ENCODE data around the gene EPG5.

DNA sequence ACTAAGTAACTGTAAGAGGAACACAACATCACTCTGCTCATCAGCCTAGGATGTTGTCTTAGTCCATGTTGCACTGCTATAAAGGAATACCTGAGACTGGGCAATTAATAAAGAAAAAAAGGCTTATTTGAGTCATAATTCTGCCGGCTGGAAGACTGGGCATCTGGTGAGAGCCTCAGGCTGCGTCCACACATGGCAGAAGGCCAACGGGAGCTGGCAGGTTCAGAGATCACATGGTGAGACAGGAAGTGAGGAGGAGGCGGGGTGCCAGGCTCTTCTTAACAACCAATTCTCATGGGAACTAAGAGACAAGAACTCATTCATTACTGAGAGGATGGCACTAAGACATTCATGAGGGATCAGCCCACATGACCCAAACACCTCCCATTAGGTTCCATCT is 46.8 kb downstream of the EPG5 start:
- TF ChIP-seq ZNF70 (CRISPR knock-in tag; IDR thresholded peaks at IDR 0.05) (no peak), ZFP30 (CRISPR knock-in tag; IDR thresholded peaks at IDR 0.05) (no peak), TCF4 (CRISPR knock-in tag; IDR thresholded peaks at IDR 0.05; ENCODE audit: borderline replicate concordance) (no peak), ZNF565 (CRISPR knock-in tag; conservative IDR thresholded peaks at IDR 0.05; ENCODE audit: low read depth) (no peak), ZNF8 (CRISPR knock-in tag; IDR thresholded peaks at IDR 0.05) (no peak), SNAI2 (CRISPR knock-in tag; IDR thresholded peaks at IDR 0.05) (no peak), RARB (CRISPR knock-in tag; IDR thresholded peaks at IDR 0.05) (no peak), TOX (CRISPR knock-in tag; IDR thresholded peaks at IDR 0.05; ENCODE audit: borderline replicate concordance) (no peak), OSR1 (CRISPR knock-in tag; IDR thresholded peaks at IDR 0.05) (no peak)
- TF ChIP-seq, protein P1, sequence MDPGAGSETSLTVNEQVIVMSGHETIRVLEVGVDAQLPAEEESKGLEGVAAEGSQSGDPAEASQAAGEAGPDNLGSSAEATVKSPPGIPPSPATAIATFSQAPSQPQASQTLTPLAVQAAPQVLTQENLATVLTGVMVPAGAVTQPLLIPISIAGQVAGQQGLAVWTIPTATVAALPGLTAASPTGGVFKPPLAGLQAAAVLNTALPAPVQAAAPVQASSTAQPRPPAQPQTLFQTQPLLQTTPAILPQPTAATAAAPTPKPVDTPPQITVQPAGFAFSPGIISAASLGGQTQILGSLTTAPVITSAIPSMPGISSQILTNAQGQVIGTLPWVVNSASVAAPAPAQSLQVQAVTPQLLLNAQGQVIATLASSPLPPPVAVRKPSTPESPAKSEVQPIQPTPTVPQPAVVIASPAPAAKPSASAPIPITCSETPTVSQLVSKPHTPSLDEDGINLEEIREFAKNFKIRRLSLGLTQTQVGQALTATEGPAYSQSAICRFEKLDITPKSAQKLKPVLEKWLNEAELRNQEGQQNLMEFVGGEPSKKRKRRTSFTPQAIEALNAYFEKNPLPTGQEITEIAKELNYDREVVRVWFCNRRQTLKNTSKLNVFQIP (CRISPR knock-in tag; IDR thresholded peaks at IDR 0.05; ENCODE audit: borderline replicate concordance, low read depth): no peak
- TF ChIP-seq, protein P2, sequence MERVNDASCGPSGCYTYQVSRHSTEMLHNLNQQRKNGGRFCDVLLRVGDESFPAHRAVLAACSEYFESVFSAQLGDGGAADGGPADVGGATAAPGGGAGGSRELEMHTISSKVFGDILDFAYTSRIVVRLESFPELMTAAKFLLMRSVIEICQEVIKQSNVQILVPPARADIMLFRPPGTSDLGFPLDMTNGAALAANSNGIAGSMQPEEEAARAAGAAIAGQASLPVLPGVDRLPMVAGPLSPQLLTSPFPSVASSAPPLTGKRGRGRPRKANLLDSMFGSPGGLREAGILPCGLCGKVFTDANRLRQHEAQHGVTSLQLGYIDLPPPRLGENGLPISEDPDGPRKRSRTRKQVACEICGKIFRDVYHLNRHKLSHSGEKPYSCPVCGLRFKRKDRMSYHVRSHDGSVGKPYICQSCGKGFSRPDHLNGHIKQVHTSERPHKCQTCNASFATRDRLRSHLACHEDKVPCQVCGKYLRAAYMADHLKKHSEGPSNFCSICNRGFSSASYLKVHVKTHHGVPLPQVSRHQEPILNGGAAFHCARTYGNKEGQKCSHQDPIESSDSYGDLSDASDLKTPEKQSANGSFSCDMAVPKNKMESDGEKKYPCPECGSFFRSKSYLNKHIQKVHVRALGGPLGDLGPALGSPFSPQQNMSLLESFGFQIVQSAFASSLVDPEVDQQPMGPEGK (CRISPR knock-in tag; IDR thresholded peaks at IDR 0.05; ENCODE audit: borderline replicate concordance): no peak
- TF ChIP-seq, protein P3, sequence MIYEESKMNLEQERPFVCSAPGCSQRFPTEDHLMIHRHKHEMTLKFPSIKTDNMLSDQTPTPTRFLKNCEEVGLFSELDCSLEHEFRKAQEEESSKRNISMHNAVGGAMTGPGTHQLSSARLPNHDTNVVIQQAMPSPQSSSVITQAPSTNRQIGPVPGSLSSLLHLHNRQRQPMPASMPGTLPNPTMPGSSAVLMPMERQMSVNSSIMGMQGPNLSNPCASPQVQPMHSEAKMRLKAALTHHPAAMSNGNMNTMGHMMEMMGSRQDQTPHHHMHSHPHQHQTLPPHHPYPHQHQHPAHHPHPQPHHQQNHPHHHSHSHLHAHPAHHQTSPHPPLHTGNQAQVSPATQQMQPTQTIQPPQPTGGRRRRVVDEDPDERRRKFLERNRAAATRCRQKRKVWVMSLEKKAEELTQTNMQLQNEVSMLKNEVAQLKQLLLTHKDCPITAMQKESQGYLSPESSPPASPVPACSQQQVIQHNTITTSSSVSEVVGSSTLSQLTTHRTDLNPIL (CRISPR knock-in tag; IDR thresholded peaks at IDR 0.05; ENCODE audit: low read depth): no peak
- TF ChIP-seq, protein P4, sequence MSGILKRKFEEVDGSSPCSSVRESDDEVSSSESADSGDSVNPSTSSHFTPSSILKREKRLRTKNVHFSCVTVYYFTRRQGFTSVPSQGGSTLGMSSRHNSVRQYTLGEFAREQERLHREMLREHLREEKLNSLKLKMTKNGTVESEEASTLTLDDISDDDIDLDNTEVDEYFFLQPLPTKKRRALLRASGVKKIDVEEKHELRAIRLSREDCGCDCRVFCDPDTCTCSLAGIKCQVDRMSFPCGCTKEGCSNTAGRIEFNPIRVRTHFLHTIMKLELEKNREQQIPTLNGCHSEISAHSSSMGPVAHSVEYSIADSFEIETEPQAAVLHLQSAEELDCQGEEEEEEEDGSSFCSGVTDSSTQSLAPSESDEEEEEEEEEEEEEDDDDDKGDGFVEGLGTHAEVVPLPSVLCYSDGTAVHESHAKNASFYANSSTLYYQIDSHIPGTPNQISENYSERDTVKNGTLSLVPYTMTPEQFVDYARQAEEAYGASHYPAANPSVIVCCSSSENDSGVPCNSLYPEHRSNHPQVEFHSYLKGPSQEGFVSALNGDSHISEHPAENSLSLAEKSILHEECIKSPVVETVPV (CRISPR knock-in tag; IDR thresholded peaks at IDR 0.05): no peak

Data from SK-N-SH treated with all-trans-retinoic acid at 6 μM for 48 hours (cell line).